ENCODE results near the gene SIRT3. TPM values are rescaled to one million over a fixed set of nuclear protein-coding genes. Genes with fewer than 3 reads are reported as not detected.

SIRT3 gene
- total and polyA plus RNA-seq, 2 experiments from 2014 or later: 14.9 to 15.5 TPM

DNA sequence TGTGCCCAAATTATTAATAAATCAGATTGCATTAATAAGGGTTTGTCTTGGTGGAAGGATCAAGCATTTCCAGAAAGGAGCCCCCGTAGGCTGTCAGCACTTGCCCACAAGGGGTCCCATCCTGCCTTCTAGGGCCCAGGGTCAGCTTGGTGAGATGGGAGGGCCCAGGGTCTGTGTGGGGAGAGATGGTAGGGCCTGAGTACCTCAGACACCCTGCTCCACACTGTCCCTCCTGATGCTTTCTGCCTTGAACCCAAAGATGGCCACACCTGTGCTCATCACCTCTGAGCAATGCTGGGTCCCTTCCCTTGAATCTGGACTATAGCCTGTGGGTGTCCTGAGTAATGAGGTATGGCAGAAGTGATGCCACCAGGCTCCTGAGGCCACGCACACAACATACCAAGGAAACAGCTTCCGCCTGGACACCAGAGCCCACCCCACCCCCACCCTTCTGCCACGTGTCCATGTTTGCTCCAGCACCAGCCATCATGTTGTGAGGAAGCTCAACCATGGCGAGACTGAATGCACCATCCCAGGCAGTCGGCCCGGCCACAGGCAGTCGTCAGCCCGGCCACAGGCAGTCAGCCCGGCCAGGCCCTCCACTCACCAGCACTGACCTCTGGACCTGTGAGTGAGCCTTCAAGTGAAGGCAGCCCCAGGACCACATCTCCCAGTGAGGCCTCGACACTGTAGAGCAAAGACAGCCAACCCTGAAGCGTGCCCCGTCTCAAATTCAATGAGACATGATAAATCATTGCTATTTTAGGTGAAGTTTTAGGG lies 35.7 kb downstream of the SIRT3 start:
- Histone ChIP-seq H4K20me1 (ENCODE audit: insufficient read depth) (no peaks in the 10 kb centered on the region), H3K9me2 (ENCODE audit: insufficient read depth) (no peaks in the 10 kb centered on the region), H3K27me3 (replicated peaks; ENCODE audit: insufficient read depth) (no peaks in the 10 kb centered on the region), H3K4me3 (no peak overlapping the region), H3K27ac (no peak overlapping the region), H3K9ac (no peak overlapping the region), H2AFZ (no peak overlapping the region), H3K79me2 (ENCODE audit: insufficient read depth) (peaks cover 38% of the 10 kb centered on the region), H3K4me2 (ENCODE audit: unreplicated experiment) (no peak overlapping the region), H3K36me3 (ENCODE audit: low read depth) (peaks cover 12% of the 10 kb centered on the region; the same call in 1 of the 2 replicates), H3K4me1 (ENCODE audit: insufficient read depth) (peaks cover 6% of the 10 kb centered on the region), H3K9me3 (ENCODE audit: low read depth) (no peaks in the 10 kb centered on the region), H3F3A (ENCODE audit: insufficient read depth) (peaks cover 24% of the 10 kb centered on the region; the same call in 1 of the 2 replicates)
- in situ Hi-C loops (cut with MboI): no loop called here
- DNase-seq: no peak
- TF ChIP-seq EZH2phosphoT487 (IDR thresholded peaks at IDR 0.05; ENCODE audit: insufficient read depth, low read depth) (no peak), EZH2 (IDR thresholded peaks at IDR 0.05; ENCODE audit: insufficient read depth, poor library complexity, severe bottlenecking) (no peak)
- 93 to 94% methylated on average over 13 of the region's 13 CpGs for WGBS, 2 experiments (ENCODE audit: low coverage in 1 of 2, low lambda C conversion rate in 2 of 2, missing lambda C conversion rate in 2 of 2)

DNA sequence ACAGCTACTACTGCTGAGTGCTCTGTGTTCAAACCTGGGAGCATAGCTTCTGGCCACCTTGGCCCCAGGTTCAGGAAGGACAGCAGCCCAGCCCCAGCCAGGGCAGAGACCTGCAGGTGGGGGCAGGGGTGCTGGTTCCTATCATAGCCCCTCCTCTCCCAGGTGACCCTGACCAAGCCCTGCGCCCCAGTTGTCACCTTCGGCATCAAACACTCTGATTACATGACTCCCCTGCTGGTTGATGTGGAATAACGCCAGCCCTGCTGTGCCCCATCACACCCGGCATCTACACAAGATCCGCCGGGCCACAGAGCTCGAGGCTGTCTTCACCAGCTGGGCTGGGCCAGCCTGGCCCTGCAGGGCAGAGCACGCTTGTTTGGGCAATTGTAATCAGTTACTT lies 36.4 kb downstream of the SIRT3 start:
- Histone ChIP-seq H3K27ac (no peak overlapping the region), H3K9me2 (ENCODE audit: insufficient read depth) (no peaks in the 10 kb centered on the region), H4K20me1 (ENCODE audit: insufficient read depth) (no peaks in the 10 kb centered on the region), H3K4me1 (ENCODE audit: insufficient read depth) (no peaks in the 10 kb centered on the region), H3K4me3 (no peak overlapping the region), H3K36me3 (ENCODE audit: low read depth) (peaks cover 6% of the 10 kb centered on the region; the same call in 1 of the 2 replicates), H3F3A (ENCODE audit: insufficient read depth) (peaks cover 24% of the 10 kb centered on the region; the same call in 1 of the 2 replicates), H3K9ac (no peak overlapping the region), H3K4me2 (ENCODE audit: unreplicated experiment) (no peak overlapping the region), H3K9me3 (ENCODE audit: low read depth) (no peaks in the 10 kb centered on the region), H3K27me3 (replicated peaks; ENCODE audit: insufficient read depth) (no peaks in the 10 kb centered on the region), H3K79me2 (ENCODE audit: insufficient read depth) (peaks cover 31% of the 10 kb centered on the region), H2AFZ (no peak overlapping the region)
- WGBS, 2 experiments (ENCODE audit: low coverage in 1 of 2, low lambda C conversion rate in 2 of 2, missing lambda C conversion rate in 2 of 2): 76 to 80% methylated on average over 6 to 8 of the region's 8 CpGs
- in situ Hi-C loops (cut with MboI): no loop called here
- TF ChIP-seq EZH2 (IDR thresholded peaks at IDR 0.05; ENCODE audit: insufficient read depth, poor library complexity, severe bottlenecking) (no peak), EZH2phosphoT487 (IDR thresholded peaks at IDR 0.05; ENCODE audit: insufficient read depth, low read depth) (no peak)
- DNase-seq: no peak

DNA sequence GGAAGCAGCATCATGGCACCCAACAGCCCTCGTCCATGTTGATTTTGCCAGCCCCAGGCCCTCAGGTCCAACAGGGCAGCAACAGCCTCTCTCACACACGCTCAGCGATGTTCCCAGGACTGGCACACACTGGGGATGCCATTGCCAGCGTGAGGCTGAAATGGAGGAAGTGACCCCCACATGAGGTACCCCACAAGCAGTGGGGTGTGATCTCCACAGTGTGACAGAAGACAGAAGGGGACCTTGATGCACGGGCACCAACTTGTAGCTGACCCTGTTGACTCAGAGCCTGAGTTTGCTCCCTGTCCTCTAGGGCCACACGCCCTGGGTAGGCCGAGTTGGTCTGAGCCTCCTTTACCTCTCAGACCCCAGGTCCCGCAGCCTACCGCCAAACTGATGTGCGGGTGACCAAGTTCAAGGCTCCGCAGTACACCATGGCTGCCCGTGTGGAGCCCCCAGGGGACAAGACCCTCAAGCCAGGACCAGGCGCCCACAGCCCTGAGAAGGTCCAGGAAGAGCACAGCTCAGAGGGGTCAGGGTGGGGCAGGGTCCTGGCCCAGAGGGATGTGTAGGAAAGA lies 37.0 kb downstream of the SIRT3 start:
- Histone ChIP-seq H3F3A (ENCODE audit: insufficient read depth) (peaks cover 24% of the 10 kb centered on the region; the same call in 1 of the 2 replicates), H2AFZ (no peak overlapping the region), H3K9ac (no peak overlapping the region), H3K27me3 (replicated peaks; ENCODE audit: insufficient read depth) (no peaks in the 10 kb centered on the region), H3K9me2 (ENCODE audit: insufficient read depth) (no peaks in the 10 kb centered on the region), H3K4me1 (ENCODE audit: insufficient read depth) (no peaks in the 10 kb centered on the region), H4K20me1 (ENCODE audit: insufficient read depth) (no peaks in the 10 kb centered on the region), H3K9me3 (ENCODE audit: low read depth) (no peaks in the 10 kb centered on the region), H3K79me2 (ENCODE audit: insufficient read depth) (peaks cover 24% of the 10 kb centered on the region), H3K4me2 (ENCODE audit: unreplicated experiment) (no peak overlapping the region), H3K27ac (no peak overlapping the region), H3K36me3 (ENCODE audit: low read depth) (peaks cover under 1% of the 10 kb centered on the region; the same call in 1 of the 2 replicates), H3K4me3 (no peak overlapping the region)
- TF ChIP-seq EZH2 (IDR thresholded peaks at IDR 0.05; ENCODE audit: insufficient read depth, poor library complexity, severe bottlenecking) (no peak), EZH2phosphoT487 (IDR thresholded peaks at IDR 0.05; ENCODE audit: insufficient read depth, low read depth) (no peak)
- WGBS, 2 experiments (ENCODE audit: low coverage in 1 of 2, low lambda C conversion rate in 2 of 2, missing lambda C conversion rate in 2 of 2): 90 to 92% methylated on average over 13 of the region's 13 CpGs
- no peak for DNase-seq
- in situ Hi-C loops (cut with MboI): no loop called here

DNA sequence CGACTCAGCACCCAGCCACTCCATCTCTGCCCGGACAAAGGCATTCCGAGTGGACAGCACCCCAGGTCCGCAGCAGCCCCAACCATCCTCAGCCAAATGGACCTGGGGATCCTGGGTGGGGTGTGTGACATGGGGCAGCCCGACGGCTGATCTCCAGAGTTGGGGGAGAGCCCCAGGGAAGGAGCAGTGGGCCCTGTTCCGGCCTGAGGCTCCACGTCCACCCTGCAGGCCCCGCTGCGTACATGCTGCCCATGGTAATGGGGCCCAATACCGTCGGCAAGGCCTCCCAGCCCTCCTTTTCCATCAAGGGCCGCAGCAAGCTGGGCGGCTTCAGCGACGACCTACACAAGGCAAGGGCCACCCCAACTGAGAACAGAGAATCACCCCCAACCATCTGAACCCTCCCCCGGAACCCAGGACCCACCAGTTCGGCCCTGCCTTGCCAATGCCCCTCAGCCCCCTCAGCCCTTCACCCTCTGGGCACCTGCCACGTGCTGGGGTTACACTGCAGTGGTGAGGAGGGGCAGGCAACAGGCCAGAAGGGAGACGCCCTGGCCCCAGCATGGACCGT lies 37.8 kb downstream of the SIRT3 start:
- Histone ChIP-seq H3K4me3 (no peak overlapping the region), H2AFZ (no peak overlapping the region), H3K27ac (no peak overlapping the region), H3K9me3 (ENCODE audit: low read depth) (no peaks in the 10 kb centered on the region), H3K4me1 (ENCODE audit: insufficient read depth) (no peaks in the 10 kb centered on the region), H3K4me2 (ENCODE audit: unreplicated experiment) (no peak overlapping the region), H4K20me1 (ENCODE audit: insufficient read depth) (no peaks in the 10 kb centered on the region), H3K27me3 (replicated peaks; ENCODE audit: insufficient read depth) (no peaks in the 10 kb centered on the region), H3K9me2 (ENCODE audit: insufficient read depth) (no peaks in the 10 kb centered on the region), H3F3A (ENCODE audit: insufficient read depth) (peaks cover 24% of the 10 kb centered on the region; the same call in 1 of the 2 replicates), H3K9ac (no peak overlapping the region), H3K36me3 (ENCODE audit: low read depth) (no peaks in the 10 kb centered on the region; the same call in 1 of the 2 replicates), H3K79me2 (ENCODE audit: insufficient read depth) (peaks cover 17% of the 10 kb centered on the region)
- WGBS, 2 experiments (ENCODE audit: low coverage in 1 of 2, low lambda C conversion rate in 2 of 2, missing lambda C conversion rate in 2 of 2): 64 to 65% methylated on average over 18 to 21 of the region's 21 CpGs
- no peak for DNase-seq
- TF ChIP-seq EZH2phosphoT487 (IDR thresholded peaks at IDR 0.05; ENCODE audit: insufficient read depth, low read depth) (no peak), EZH2 (IDR thresholded peaks at IDR 0.05; ENCODE audit: insufficient read depth, poor library complexity, severe bottlenecking) (no peak)
- in situ Hi-C loops (cut with MboI): no loop called here

All from GM23248 (cell line).